WTC11 (cell line): Measurements from ENCODE around the gene SLC29A1. TPM values are rescaled to one million over a fixed set of nuclear protein-coding genes. Genes with fewer than 3 reads are reported as not detected.
A peak's percentile ranks its signal among the peaks of the same experiment; 100 is the strongest.

Experiments
- ATAC-seq: fragments of 200-7000 bp; cut with Tn5 transposase; 2 replicates; pipeline ENCODE4 v1.10.0; 2021; ENCODE audit warnings: mild to moderate bottlenecking, moderate library complexity
- CTCF ChIA-PET: fragments of 300-600 bp; sonication (Branson Sonifier 250); formaldehyde crosslinking; loops from one replicate; lab custom pipeline; 2021; ENCODE audit warnings: antibody characterized with exemption; lab: Charles Lee
- POLR2A ChIA-PET: fragments of 350-600 bp; sonication (Branson Sonifier 250); formaldehyde crosslinking; loops from one replicate; lab custom pipeline; 2021; ENCODE audit warnings: antibody characterized with exemption; lab: Charles Lee
- DNase-seq: peaks from one replicate; pipeline ENCODE4 v3.0.0; 2021; ENCODE audit warnings: low spot score
- H3K27ac Mint-ChIP-seq: 2 replicates; pipeline ENCODE4 v1.8.0; 2021; ENCODE audit warnings: mixed read lengths
- H3K27me3 Mint-ChIP-seq: 2 replicates; pipeline ENCODE4 v1.8.0; 2021; ENCODE audit warnings: low read depth, mild to moderate bottlenecking, moderate library complexity, mixed read lengths
- H3K36me3 Mint-ChIP-seq: 2 replicates; pipeline ENCODE4 v1.8.0; 2021; ENCODE audit warnings: mixed read lengths
- H3K4me1 Mint-ChIP-seq: 2 replicates; pipeline ENCODE4 v1.8.0; 2022; ENCODE audit warnings: mixed read lengths
- H3K4me3 Mint-ChIP-seq: 2 replicates; pipeline ENCODE4 v1.8.0; 2021; ENCODE audit warnings: mild to moderate bottlenecking, moderate library complexity, mixed read lengths
- H3K9me3 Mint-ChIP-seq: 2 replicates; pipeline ENCODE4 v1.8.0; 2021; ENCODE audit warnings: mixed read lengths
- CTCF ChIP-seq: fragments of 200-600 bp; IDR thresholded peaks from 2 replicates; pipeline ENCODE4 v1.8.0; 2022; ENCODE audit warnings: antibody characterized with exemption
- EMX1 ChIP-seq: fragments of 250-450 bp; sonication (Bioruptor Pico); IDR thresholded peaks from 2 replicates; pipeline ENCODE4 v1.8.0; 2021; ENCODE audit warnings: mild to moderate bottlenecking
- FOXP1 ChIP-seq: sonication (generic); formaldehyde crosslinking; IDR thresholded peaks from 2 replicates; pipeline ENCODE4 v1.8.0; 2022; ENCODE audit warnings: missing genetic modification reagents, mild to moderate bottlenecking, moderate library complexity, borderline replicate concordance
- GABPB1 ChIP-seq: sonication (generic); formaldehyde crosslinking; IDR thresholded peaks from 2 replicates; pipeline ENCODE4 v1.8.1; 2023; ENCODE audit warnings: mild to moderate bottlenecking, missing genetic modification reagents
- GTF2I ChIP-seq: fragments of 250-450 bp; sonication (Bioruptor Pico); conservative IDR thresholded peaks from 2 replicates; pipeline ENCODE4 v1.4.0; 2021; ENCODE audit warnings: mild to moderate bottlenecking
- HMGA2 ChIP-seq: fragments of 250-450 bp; sonication (Bioruptor Pico); IDR thresholded peaks from 2 replicates; pipeline ENCODE4 v1.4.0; 2021; ENCODE audit warnings: mild to moderate bottlenecking, moderate library complexity
- HMGXB4 ChIP-seq: sonication (generic); formaldehyde crosslinking; IDR thresholded peaks from 2 replicates; pipeline ENCODE4 v1.8.1; 2023; ENCODE audit warnings: mild to moderate bottlenecking, moderate library complexity, missing genetic modification reagents
- IRF2 ChIP-seq: sonication (generic); formaldehyde crosslinking; IDR thresholded peaks from 2 replicates; pipeline ENCODE4 v1.8.0; 2022; ENCODE audit warnings: low read depth, missing genetic modification reagents, borderline replicate concordance
- JAZF1 ChIP-seq: fragments of 250-450 bp; sonication (Bioruptor Pico); IDR thresholded peaks from 2 replicates; pipeline ENCODE4 v1.9.0; 2021; ENCODE audit warnings: moderate library complexity, mild to moderate bottlenecking, inconsistent platforms
- MYBL2 ChIP-seq: sonication (generic); formaldehyde crosslinking; IDR thresholded peaks from 2 replicates; pipeline ENCODE4 v1.8.1; 2023; ENCODE audit warnings: mild to moderate bottlenecking, moderate library complexity, missing genetic modification reagents
- NR2C2 ChIP-seq: sonication (generic); formaldehyde crosslinking; IDR thresholded peaks from 2 replicates; pipeline ENCODE4 v1.8.0; 2022; ENCODE audit warnings: mild to moderate bottlenecking, missing genetic modification reagents
- OVOL2 ChIP-seq: fragments of 250-450 bp; sonication (Bioruptor Pico); IDR thresholded peaks from 2 replicates; pipeline ENCODE4 v1.9.0; 2021; ENCODE audit warnings: mild to moderate bottlenecking, borderline replicate concordance
- RORB ChIP-seq: fragments of 250-450 bp; sonication (Bioruptor Pico); IDR thresholded peaks from 2 replicates; pipeline ENCODE4 v1.9.0; 2021; ENCODE audit warnings: mild to moderate bottlenecking
- TCF7 ChIP-seq: sonication (generic); formaldehyde crosslinking; IDR thresholded peaks from 2 replicates; pipeline ENCODE4 v1.8.0; 2022; ENCODE audit warnings: mild to moderate bottlenecking, low read depth, missing genetic modification reagents, moderate library complexity
- ZMAT4 ChIP-seq: fragments of 250-450 bp; sonication (Bioruptor Pico); IDR thresholded peaks from 2 replicates; pipeline ENCODE4 v1.9.0; 2021; ENCODE audit warnings: mild to moderate bottlenecking
- ZNF138 ChIP-seq: sonication (generic); formaldehyde crosslinking; conservative IDR thresholded peaks from 2 replicates; pipeline ENCODE4 v1.8.1; 2022; ENCODE audit warnings: mild to moderate bottlenecking, moderate library complexity, missing genetic modification reagents
- ZNF232 ChIP-seq: sonication (generic); formaldehyde crosslinking; IDR thresholded peaks from 2 replicates; pipeline ENCODE4 v1.8.0; 2022; ENCODE audit warnings: mild to moderate bottlenecking, missing genetic modification reagents
- ZNF416 ChIP-seq: fragments of 250-450 bp; sonication (Bioruptor Pico); IDR thresholded peaks from 2 replicates; pipeline ENCODE4 v1.9.0; 2021; ENCODE audit warnings: mild to moderate bottlenecking, inconsistent platforms
- ZNF425 ChIP-seq: fragments of 250-450 bp; sonication (Bioruptor Pico); conservative IDR thresholded peaks from 2 replicates; pipeline ENCODE4 v1.9.0; 2021; ENCODE audit warnings: mild to moderate bottlenecking
- total RNA-seq: library from RNA; stranded (reverse); gene quantifications from 3 replicates; pipeline ENCODE4 v1.2.3, GENCODE V29; 2021

Gene SLC29A1
- total RNA-seq, 1 experiment from 2014 or later = 139 TPM

GRCh38 chr6:44250067-44250717 is 26.8 kb downstream of the SLC29A1 start:
- POLR2A ChIA-PET = no interaction called here
- no peak for ATAC-seq
- H3K4me3 Mint-ChIP-seq = peak overlapping the region; percentile 99
- CTCF ChIA-PET = no interaction called here
- H3K27ac Mint-ChIP-seq = peak overlapping the region; percentile 41
- no peak for TF ChIP-seq NR2C2 (CRISPR knock-in tag)
- TF ChIP-seq EMX1 (CRISPR knock-in tag) = 0 out of 2 replicates have a peak, but pooled peaks have one; percentile 67
- no peak for TF ChIP-seq JAZF1 (CRISPR knock-in tag)
- TF ChIP-seq, all 79 proteins: peak for 1
- Mint-ChIP-seq H3K4me1 (peaks cover 41% of the 10 kb centered on the region), H3K9me3 (no peaks in the 10 kb centered on the region), H3K27me3 (no peaks in the 10 kb centered on the region), H3K36me3 (peaks cover 79% of the 10 kb centered on the region)
- no peak for DNase-seq

GRCh38 chr6:44250718-44251123 is 27.3 kb downstream of the SLC29A1 start:
- H3K27me3 Mint-ChIP-seq = no peaks in the 10 kb centered on the region
- CTCF ChIA-PET = no interaction called here
- H3K27ac Mint-ChIP-seq = no peak overlapping the region
- TF ChIP-seq FOXP1 (CRISPR knock-in tag) (no peak), RORB (CRISPR knock-in tag) (0 out of 2 replicates have a peak, but pooled peaks have one; percentile 5)
- TF ChIP-seq, all 79 proteins: peak for 1
- POLR2A ChIA-PET = no interaction called here
- H3K4me3 Mint-ChIP-seq = no peak overlapping the region
- no peaks in the 10 kb centered on the region for H3K9me3 Mint-ChIP-seq
- peaks cover 84% of the 10 kb centered on the region for H3K36me3 Mint-ChIP-seq
- peaks cover 41% of the 10 kb centered on the region for H3K4me1 Mint-ChIP-seq
- DNase-seq (no peak), ATAC-seq (no peak)

- Mint-ChIP-seq H3K36me3 (peaks cover 83% of the 10 kb centered on the region), H3K27ac (peak overlapping the region; percentile 76), H3K9me3 (no peaks in the 10 kb centered on the region), H3K4me3 (no peak overlapping the region), H3K27me3 (no peaks in the 10 kb centered on the region), H3K4me1 (peaks cover 50% of the 10 kb centered on the region)
- ATAC-seq = no peak
- ChIA-PET POLR2A (interaction anchor here (0.7 kb wide), 1 partner anchor 15 kb away, joined by 6 read pairs; no protein-coding TSS in a partner anchor), CTCF (no interaction called here)
- no peak for DNase-seq
- TF ChIP-seq ZNF232 (CRISPR knock-in tag) (no peak), ZNF425 (peak; percentile 31; the same call in 1 of the 2 replicates)
- TF ChIP-seq, all 79 proteins: peak for 1
These were observed 28.5 kb downstream of the SLC29A1 start for GRCh38 chr6:44251576-44252524.

GRCh38 chr6:44253307-44254101 is 30.1 kb downstream of the SLC29A1 start:
- ChIA-PET CTCF (interaction anchor here (0.5 to 4.4 kb wide), 9 partner anchors 9 to 157 kb away, joined by 3 to 76 read pairs (median 4); partner anchors contain the start of genes HSP90AB1, MRPL14, SLC29A1 and TMEM151B), POLR2A (interaction anchor here (1.5 kb wide), 1 partner anchor 17 kb away, joined by 5 read pairs; the partner anchor contains the start of gene TMEM151B)
- Mint-ChIP-seq H3K4me3 (no peak overlapping the region), H3K27ac (peak overlapping the region; percentile 3), H3K27me3 (no peaks in the 10 kb centered on the region), H3K36me3 (peaks cover 69% of the 10 kb centered on the region), H3K9me3 (no peaks in the 10 kb centered on the region), H3K4me1 (peaks cover 52% of the 10 kb centered on the region)
- DNase-seq = peak; percentile 72
- peak; percentile 2 for ATAC-seq
- no peak for TF ChIP-seq TCF7 (CRISPR knock-in tag)
- no peak for TF ChIP-seq OVOL2 (CRISPR knock-in tag)
- no peak; the same call in 1 of the 2 replicates for TF ChIP-seq EMX1 (CRISPR knock-in tag)
- no peak for TF ChIP-seq ZMAT4 (CRISPR knock-in tag)
- TF ChIP-seq GABPB1 (CRISPR knock-in tag) = no peak
- TF ChIP-seq ZNF416 (CRISPR knock-in tag) = 0 out of 2 replicates have a peak, but pooled peaks have one; percentile 12
- no peak for TF ChIP-seq ZNF138 (CRISPR knock-in tag)
- TF ChIP-seq HMGA2 (CRISPR knock-in tag) = no peak
- TF ChIP-seq CTCF = peak; percentile 25; the same call in 1 of the 2 replicates
- TF ChIP-seq MYBL2 (CRISPR knock-in tag) = no peak
- no peak for TF ChIP-seq IRF2 (CRISPR knock-in tag)
- no peak for TF ChIP-seq GTF2I (CRISPR knock-in tag)
- TF ChIP-seq HMGXB4 (CRISPR knock-in tag) = no peak
